Neural cell (in vitro differentiated cells): Measurements from ENCODE around the gene GPATCH11.

Source experiments
- CTCF ChIP-seq: fragments of 450-650 bp; IDR thresholded peaks from 2 replicates; pipeline ENCODE4 v1.5.1; 2014; ENCODE audit warnings: antibody characterized with exemption, mild to moderate bottlenecking, moderate library complexity; ENCODE audit not compliant: poor library complexity, severe bottlenecking
- EP300 ChIP-seq: fragments of 450-650 bp; conservative IDR thresholded peaks from 2 replicates; pipeline ENCODE4 v1.6.1; 2014; ENCODE audit warnings: antibody characterized with exemption, mild to moderate bottlenecking, moderate library complexity; ENCODE audit not compliant: poor library complexity, severe bottlenecking
- EZH2 ChIP-seq: fragments of 200-600, 300-800 bp; shearing (Covaris generic), sonication (generic); IDR thresholded peaks from 2 replicates; pipeline ENCODE4 v1.6.1; 2014; ENCODE audit warnings: antibody characterized with exemption, low read length, borderline replicate concordance, mild to moderate bottlenecking; ENCODE audit not compliant: insufficient read depth, poor library complexity, severe bottlenecking
- MXI1 ChIP-seq: fragments of 450-650 bp; conservative IDR thresholded peaks from 2 replicates; pipeline ENCODE4 v1.6.1; 2014; ENCODE audit warnings: antibody characterized with exemption, mild to moderate bottlenecking; ENCODE audit not compliant: poor library complexity, severe bottlenecking
- POLR2AphosphoS5 ChIP-seq: IDR thresholded peaks from 2 replicates; pipeline ENCODE4 v1.6.1; 2012
- RAD21 ChIP-seq: fragments of 450-650 bp; conservative IDR thresholded peaks from 2 replicates; pipeline ENCODE4 v1.6.1; 2014; ENCODE audit warnings: antibody characterized with exemption, mild to moderate bottlenecking, moderate library complexity
- SMC3 ChIP-seq: fragments of 450-650 bp; conservative IDR thresholded peaks from 2 replicates; pipeline ENCODE4 v1.6.1; 2014; ENCODE audit warnings: antibody characterized with exemption, mild to moderate bottlenecking, moderate library complexity; ENCODE audit not compliant: poor library complexity
- TAF1 ChIP-seq: IDR thresholded peaks from 2 replicates; pipeline ENCODE4 v1.6.1; 2012; ENCODE audit warnings: low read depth
- TF ChIP-seq, protein P1 (sequence below): IDR thresholded peaks from 2 replicates; pipeline ENCODE4 v1.6.1; 2012; ENCODE audit warnings: borderline replicate concordance

- TF ChIP-seq CTCF (no peak), POLR2AphosphoS5 (no peak), EP300 (no peak), RAD21 (no peak), MXI1 (no peak), TAF1 (no peak), SMC3 (no peak), EZH2 (no peak)
- TF ChIP-seq, protein P1, sequence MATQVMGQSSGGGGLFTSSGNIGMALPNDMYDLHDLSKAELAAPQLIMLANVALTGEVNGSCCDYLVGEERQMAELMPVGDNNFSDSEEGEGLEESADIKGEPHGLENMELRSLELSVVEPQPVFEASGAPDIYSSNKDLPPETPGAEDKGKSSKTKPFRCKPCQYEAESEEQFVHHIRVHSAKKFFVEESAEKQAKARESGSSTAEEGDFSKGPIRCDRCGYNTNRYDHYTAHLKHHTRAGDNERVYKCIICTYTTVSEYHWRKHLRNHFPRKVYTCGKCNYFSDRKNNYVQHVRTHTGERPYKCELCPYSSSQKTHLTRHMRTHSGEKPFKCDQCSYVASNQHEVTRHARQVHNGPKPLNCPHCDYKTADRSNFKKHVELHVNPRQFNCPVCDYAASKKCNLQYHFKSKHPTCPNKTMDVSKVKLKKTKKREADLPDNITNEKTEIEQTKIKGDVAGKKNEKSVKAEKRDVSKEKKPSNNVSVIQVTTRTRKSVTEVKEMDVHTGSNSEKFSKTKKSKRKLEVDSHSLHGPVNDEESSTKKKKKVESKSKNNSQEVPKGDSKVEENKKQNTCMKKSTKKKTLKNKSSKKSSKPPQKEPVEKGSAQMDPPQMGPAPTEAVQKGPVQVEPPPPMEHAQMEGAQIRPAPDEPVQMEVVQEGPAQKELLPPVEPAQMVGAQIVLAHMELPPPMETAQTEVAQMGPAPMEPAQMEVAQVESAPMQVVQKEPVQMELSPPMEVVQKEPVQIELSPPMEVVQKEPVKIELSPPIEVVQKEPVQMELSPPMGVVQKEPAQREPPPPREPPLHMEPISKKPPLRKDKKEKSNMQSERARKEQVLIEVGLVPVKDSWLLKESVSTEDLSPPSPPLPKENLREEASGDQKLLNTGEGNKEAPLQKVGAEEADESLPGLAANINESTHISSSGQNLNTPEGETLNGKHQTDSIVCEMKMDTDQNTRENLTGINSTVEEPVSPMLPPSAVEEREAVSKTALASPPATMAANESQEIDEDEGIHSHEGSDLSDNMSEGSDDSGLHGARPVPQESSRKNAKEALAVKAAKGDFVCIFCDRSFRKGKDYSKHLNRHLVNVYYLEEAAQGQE = no peak
Measured at GRCh38 chr2:37070931-37071330, 13.4 kb upstream of the GPATCH11 start.
